Brain microvascular endothelial cell (primary cell): ENCODE results near the gene SYCN.
"Not testable (repeated sequence)": the region's sequence is repeated elsewhere in the genome, so short reads cannot be mapped to it uniquely, and the experiment has no call there.

ENCODE experiments used
- DNase-seq: peaks from one replicate; pipeline ENCODE4 v3.0.0-alpha.2; 2020
- H3K27ac ChIP-seq: fragments of 250-450 bp; sonication (Bioruptor Pico); 2 replicates; pipeline ENCODE4 v1.5.1; 2020; ENCODE audit warnings: mild to moderate bottlenecking, moderate library complexity
- H3K27me3 ChIP-seq: fragments of 250-450 bp; sonication (Bioruptor Pico); replicated peaks from 2 replicates; pipeline ENCODE4 v1.5.1; 2020; ENCODE audit warnings: mild to moderate bottlenecking
- H3K36me3 ChIP-seq: fragments of 250-450 bp; sonication (Bioruptor Pico); replicated peaks from 2 replicates; pipeline ENCODE4 v1.5.1; 2020; ENCODE audit warnings: mild to moderate bottlenecking
- H3K4me3 ChIP-seq: 2 replicates; pipeline ENCODE4 v1.5.1; 2011; ENCODE audit warnings: low read depth, mild to moderate bottlenecking, control low read depth, low read length, moderate library complexity
- in situ Hi-C: cut with HindIII; loops from 2 replicates; pipeline ENCODE4 v1.10.0; 2017; ENCODE audit warnings: low sequenced_read_pairs, low pct_ligation_motif_present
- TF ChIP-seq, protein P1 (sequence below): IDR thresholded peaks from 2 replicates; pipeline ENCODE4 v1.5.1; 2011; ENCODE audit warnings: low read depth, mild to moderate bottlenecking, moderate library complexity, low read length, control low read depth, inconsistent platforms; ENCODE audit errors: missing control alignments

Gene SYCN

DNA sequence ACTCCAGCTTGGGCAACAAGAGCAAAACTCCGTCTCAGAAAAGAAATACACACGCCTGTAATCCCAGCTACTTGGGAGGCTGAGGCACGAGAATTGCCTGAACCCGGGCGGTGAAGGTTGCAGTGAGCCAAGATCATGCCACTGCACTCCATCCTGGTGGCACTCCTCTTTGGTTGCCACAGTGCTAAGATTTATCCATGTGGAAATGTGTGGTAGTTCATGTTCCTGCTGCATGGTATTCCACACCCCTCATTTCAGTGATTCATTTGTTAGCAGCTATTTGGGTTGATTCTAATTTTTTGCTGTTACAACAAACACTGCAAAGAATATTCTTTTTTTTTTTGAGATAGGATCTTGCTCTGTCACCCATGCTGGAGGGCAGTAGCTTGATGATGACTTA lies 28.6 kb upstream of the SYCN start:
- no peak for DNase-seq
- in situ Hi-C loops, result no loop called here
- TF ChIP-seq, protein P1, sequence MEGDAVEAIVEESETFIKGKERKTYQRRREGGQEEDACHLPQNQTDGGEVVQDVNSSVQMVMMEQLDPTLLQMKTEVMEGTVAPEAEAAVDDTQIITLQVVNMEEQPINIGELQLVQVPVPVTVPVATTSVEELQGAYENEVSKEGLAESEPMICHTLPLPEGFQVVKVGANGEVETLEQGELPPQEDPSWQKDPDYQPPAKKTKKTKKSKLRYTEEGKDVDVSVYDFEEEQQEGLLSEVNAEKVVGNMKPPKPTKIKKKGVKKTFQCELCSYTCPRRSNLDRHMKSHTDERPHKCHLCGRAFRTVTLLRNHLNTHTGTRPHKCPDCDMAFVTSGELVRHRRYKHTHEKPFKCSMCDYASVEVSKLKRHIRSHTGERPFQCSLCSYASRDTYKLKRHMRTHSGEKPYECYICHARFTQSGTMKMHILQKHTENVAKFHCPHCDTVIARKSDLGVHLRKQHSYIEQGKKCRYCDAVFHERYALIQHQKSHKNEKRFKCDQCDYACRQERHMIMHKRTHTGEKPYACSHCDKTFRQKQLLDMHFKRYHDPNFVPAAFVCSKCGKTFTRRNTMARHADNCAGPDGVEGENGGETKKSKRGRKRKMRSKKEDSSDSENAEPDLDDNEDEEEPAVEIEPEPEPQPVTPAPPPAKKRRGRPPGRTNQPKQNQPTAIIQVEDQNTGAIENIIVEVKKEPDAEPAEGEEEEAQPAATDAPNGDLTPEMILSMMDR, result no peak
- no peaks in the 10 kb centered on the region for H3K36me3 ChIP-seq
- no peaks in the 10 kb centered on the region for H3K27me3 ChIP-seq
- no peak overlapping the region for H3K27ac ChIP-seq
- H3K4me3 ChIP-seq, result no peak overlapping the region

DNA sequence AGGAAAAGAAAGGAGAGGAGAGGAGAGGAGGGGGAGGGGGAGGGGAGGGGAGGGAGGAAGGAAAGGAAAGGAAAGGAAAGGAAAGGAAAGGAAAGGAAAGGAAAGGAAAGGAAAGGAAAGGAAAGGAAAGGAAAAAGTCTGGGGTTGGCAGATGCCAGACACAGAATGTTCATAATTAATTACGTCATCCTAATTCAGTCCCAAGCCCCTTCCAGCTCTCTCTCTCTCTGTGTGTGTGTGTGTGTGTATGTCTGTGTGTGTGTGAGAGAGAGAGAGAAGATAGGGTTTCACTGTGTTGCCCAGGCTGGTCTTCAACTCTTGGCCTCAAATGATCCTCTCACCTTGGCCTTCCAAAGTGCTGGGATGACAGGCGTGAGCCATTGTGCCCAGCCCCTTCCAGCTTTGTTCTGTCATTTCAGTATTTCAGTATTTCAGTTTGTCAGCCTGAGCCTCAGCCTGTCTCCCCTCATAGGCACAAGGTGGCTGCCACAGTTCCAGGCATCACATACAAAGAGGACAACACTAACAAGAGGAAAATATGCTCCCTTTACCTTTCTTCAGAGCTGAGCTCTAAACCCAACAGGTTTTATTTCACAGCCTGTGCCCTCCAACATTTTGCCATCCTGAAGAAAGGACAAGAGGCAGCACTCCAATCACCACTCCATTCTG lies 26.2 kb upstream of the SYCN start:
- in situ Hi-C loops, result no loop called here
- DNase-seq, result no peak
- Histone ChIP-seq H3K36me3 (no peaks in the 10 kb centered on the region), H3K27ac (no peak overlapping the region), H3K27me3 (no peaks in the 10 kb centered on the region), H3K4me3 (no peak overlapping the region)
- TF ChIP-seq, protein P1, result no peak

DNA sequence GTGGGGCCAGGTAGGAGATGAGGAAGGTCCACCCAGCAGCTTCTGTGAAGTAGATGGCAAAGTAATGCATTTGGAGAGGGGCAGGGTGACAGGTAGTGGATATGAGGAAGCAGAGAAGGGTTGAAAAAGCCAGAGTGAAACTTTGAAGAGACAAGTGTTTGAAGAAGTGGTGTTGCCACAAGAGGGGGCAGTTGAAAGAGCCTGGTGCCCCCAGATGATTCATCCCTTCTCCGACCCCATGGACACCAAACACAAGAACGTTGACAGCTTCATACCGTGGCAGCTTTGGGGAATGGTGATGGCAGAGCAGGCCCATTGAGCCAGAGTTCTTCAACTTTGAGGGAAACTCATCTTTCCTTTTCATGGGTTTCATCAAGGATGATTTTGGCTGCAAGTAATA lies 20.8 kb upstream of the SYCN start:
- DNase-seq, result no peak
- Histone ChIP-seq H3K27me3 (no peaks in the 10 kb centered on the region), H3K27ac (no peak overlapping the region), H3K36me3 (no peaks in the 10 kb centered on the region), H3K4me3 (no peak overlapping the region)
- TF ChIP-seq, protein P1, result no peak
- in situ Hi-C loops, result no loop called here

DNA sequence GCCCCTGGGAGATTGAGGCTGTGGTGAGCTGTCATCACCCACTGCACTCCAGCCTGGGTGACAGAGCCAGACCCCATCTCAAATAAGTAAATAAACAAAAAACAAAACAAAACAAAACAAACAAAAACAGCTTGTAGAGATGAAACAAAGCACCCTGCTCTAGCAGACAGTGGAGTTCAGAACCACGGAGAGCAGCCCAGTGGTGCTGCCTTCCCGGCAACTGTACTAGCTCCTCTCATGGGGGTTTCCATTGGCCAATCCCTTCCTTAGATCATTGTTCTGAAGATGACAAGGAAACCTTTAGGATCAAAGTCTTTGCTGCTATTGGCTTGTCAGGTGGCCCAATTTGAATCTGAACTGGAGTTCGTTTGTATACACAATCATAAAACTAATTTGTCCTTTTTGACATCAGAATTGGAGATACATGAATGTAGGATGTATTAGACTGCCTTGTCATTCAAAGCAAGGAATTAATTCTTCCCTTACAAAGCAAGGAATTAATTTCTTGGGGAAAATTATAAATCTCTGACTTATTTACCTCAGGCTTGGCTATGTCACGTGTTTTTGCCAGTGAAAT lies 19.7 kb upstream of the SYCN start:
- Histone ChIP-seq H3K4me3 (no peak overlapping the region), H3K27me3 (no peaks in the 10 kb centered on the region), H3K27ac (no peak overlapping the region), H3K36me3 (no peaks in the 10 kb centered on the region)
- TF ChIP-seq, protein P1, result no peak
- DNase-seq, result peak; percentile 25
- in situ Hi-C loops, result no loop called here

DNA sequence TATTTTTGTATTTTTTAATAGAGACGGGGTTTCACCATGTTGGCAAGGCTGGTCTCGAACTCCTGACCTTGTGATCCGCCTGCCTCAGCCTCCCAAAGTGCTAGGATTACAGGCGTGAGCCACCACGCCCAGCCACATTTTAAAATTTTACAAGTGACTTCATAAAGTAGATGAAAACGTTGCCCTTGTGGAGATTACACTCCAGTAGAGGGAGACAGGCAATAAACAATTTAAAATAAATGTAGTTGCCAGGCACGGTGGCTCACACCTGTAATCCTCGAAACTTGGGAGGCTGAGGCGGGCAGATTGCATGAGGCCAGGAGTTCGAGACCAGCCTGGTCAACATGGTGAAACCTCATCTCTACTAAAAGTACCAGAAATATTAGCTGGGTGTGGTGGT lies 15.0 kb upstream of the SYCN start:
- H3K4me3 ChIP-seq, H3K27me3 ChIP-seq, H3K36me3 ChIP-seq, in situ Hi-C loops, H3K27ac ChIP-seq, DNase-seq: not testable (repeated sequence)

DNA sequence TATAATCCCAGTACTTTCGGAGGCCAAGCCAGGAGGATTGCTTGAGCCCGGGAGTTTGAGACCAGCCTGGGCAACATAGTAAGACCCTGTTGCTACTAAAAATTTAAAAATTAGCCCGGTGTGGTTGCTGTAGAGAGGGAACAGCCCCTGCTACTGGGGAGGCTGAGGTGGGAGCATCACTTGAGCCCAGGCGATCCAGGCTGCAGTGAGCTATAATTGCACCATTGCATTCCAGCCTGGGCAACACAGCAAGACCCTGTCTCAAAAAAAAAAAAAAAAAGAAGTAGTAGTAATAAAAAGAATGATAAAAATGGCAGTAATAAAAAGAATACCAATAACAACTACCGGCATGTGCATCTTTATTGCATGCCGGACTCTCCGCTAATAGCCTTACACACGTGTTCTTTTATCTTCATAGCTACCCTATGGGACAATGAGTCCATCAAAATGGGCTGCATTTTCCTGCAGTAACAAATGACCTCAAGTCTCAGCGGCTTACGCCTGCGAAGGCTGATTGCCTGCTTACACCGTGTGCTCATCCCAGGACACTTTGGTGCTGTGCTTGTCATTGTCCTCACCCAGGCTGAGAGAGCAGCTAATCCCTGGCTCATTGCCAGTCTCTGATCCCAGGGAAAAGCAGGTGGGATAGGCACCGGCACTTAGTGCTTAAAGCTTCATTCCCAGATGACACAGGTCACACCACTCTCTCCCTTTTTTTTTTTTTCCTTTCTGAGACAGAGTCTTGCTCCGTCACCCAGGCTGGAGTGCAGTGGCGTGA lies 14.4 kb upstream of the SYCN start:
- TF ChIP-seq, protein P1, result no peak
- no peaks in the 10 kb centered on the region for H3K27me3 ChIP-seq
- no peak overlapping the region for H3K27ac ChIP-seq
- no peak overlapping the region for H3K4me3 ChIP-seq
- in situ Hi-C loops, result no loop called here
- no peaks in the 10 kb centered on the region for H3K36me3 ChIP-seq
- DNase-seq, result no peak
